ENCODE data around the gene TYW5.

GRCh38 chr2:199901942-199902341 is 53.3 kb downstream of the TYW5 start:
- TF ChIP-seq POLR2A (IDR thresholded peaks at IDR 0.05) (no peak), CTCF (IDR thresholded peaks at IDR 0.05) (no peak), EP300 (IDR thresholded peaks at IDR 0.05) (no peak)

All from tibial nerve (tissue), 4 donors.